CD1c-positive myeloid dendritic cell (primary cell): ENCODE results near the gene IL18BP.
A peak's percentile ranks its signal among the peaks of the same experiment; 100 is the strongest.

Source experiments
- DNase-seq: peaks from one replicate; pipeline ENCODE4 v3.0.0-alpha.2; 2016; ENCODE audit errors: extremely low spot score

IL18BP gene

GRCh38 chr11:71998649-71999310 lies at the start of gene IL18BP:
Gene IL18BP, plus strand, starts transcription at chr11:71998909. Its CDS starts 1,076 bp downstream, at chr11:71999985.
- DNase-seq = peak; percentile 92

GRCh38 chr11:71949034-71949433 lies 49.7 kb upstream of the IL18BP start:
- DNase-seq = no peak

GRCh38 chr11:71951741-71952310 lies 46.9 kb upstream of the IL18BP start:
- no peak for DNase-seq

GRCh38 chr11:71955898-71956456 lies 42.7 kb upstream of the IL18BP start:
- DNase-seq = no peak

GRCh38 chr11:71962428-71963038 lies 36.2 kb upstream of the IL18BP start:
- DNase-seq = peak; percentile 79

GRCh38 chr11:71963468-71963867 lies 35.2 kb upstream of the IL18BP start:
- DNase-seq = no peak

- DNase-seq = no peak
Measured at GRCh38 chr11:71964641-71965040, 34.1 kb upstream of the IL18BP start.

- DNase-seq = no peak
Measured at GRCh38 chr11:71971680-71972079, 27.0 kb upstream of the IL18BP start.

- DNase-seq = no peak
Measured at GRCh38 chr11:71976551-71976950, 22.2 kb upstream of the IL18BP start.

GRCh38 chr11:71977090-71977489 lies 21.6 kb upstream of the IL18BP start:
- DNase-seq = no peak

GRCh38 chr11:71977743-71978418 lies 20.8 kb upstream of the IL18BP start:
- peak; percentile 81 for DNase-seq

- DNase-seq = no peak
Measured at GRCh38 chr11:71979094-71979493, 19.6 kb upstream of the IL18BP start.

- DNase-seq = no peak
Measured at GRCh38 chr11:71979602-71980001, 19.1 kb upstream of the IL18BP start.

- DNase-seq = peak; percentile 58
Measured at GRCh38 chr11:71986131-71986530, 12.6 kb upstream of the IL18BP start.

- no peak for DNase-seq
Measured at GRCh38 chr11:71987521-71987920, 11.2 kb upstream of the IL18BP start.

- DNase-seq = no peak
Measured at GRCh38 chr11:71988050-71988449, 10.7 kb upstream of the IL18BP start.

- no peak for DNase-seq
Measured at GRCh38 chr11:71990701-71991100, 8.0 kb upstream of the IL18BP start.

GRCh38 chr11:71991494-71991893 lies 7.2 kb upstream of the IL18BP start:
- peak; percentile 96 for DNase-seq

GRCh38 chr11:71992136-71992730 lies 6.5 kb upstream of the IL18BP start:
- peak; percentile 55 for DNase-seq

GRCh38 chr11:71994786-71995185 lies 3.9 kb upstream of the IL18BP start:
- no peak for DNase-seq

GRCh38 chr11:71995726-71996291 lies 2.9 kb upstream of the IL18BP start:
- peak; percentile 48 for DNase-seq

GRCh38 chr11:71996517-71996916 lies 2.2 kb upstream of the IL18BP start:
- no peak for DNase-seq
